Endothelial cell of umbilical vein (primary cell): ENCODE results near the gene LRP2. TPM values are rescaled to one million over a fixed set of nuclear protein-coding genes. Genes with fewer than 3 reads are reported as not detected.

Source experiments
- BruUV-seq: library from RNA; stranded (reverse); fragments of 400-500 nt; replicated peaks from 2 replicates; lab custom pipeline; 2021; lab: Mats Ljungman, UMichigan
- CTCF ChIA-PET: fragments of 300-600, 350-600 bp; sonication (Branson Sonifier 250); formaldehyde crosslinking; loops from one replicate; lab custom pipeline; 2021; ENCODE audit warnings: antibody characterized with exemption, inconsistent platforms; lab: Charles Lee
- POLR2A ChIA-PET: fragments of 300-600, 350-600 bp; sonication (Branson Sonifier 250); formaldehyde crosslinking; loops from one replicate; lab custom pipeline; 2021; ENCODE audit warnings: antibody characterized with exemption, inconsistent platforms; lab: Charles Lee
- DNase-seq: peaks from one replicate; pipeline ENCODE4 v3.0.0-alpha.2; 2011; ENCODE audit warnings: low read depth, low spot score
- FAIRE-seq: peaks from 2 replicates; lab custom pipeline; 2011; peaks lifted over from hg19 to GRCh38; lab: Jason Lieb, UNC
- H2AFZ ChIP-seq: 2 replicates; pipeline ENCODE4 v1.6.0; 2012; ENCODE audit warnings: low read depth, low read length, control low read depth, inconsistent platforms
- H3K27ac ChIP-seq: 2 replicates; pipeline ENCODE4 v1.5.1; 2011; ENCODE audit warnings: low read depth, mild to moderate bottlenecking, control low read depth, low read length, moderate library complexity; ENCODE audit not compliant: insufficient read depth
- H3K27me3 ChIP-seq, 2 experiments: 2 replicates each; pipeline versions ENCODE4 v1.6.0 to v1.6.1; 2011; ENCODE audit warnings: low read length in 2 of 2, mixed read lengths in 1 of 2; ENCODE audit not compliant: control insufficient read depth in 2 of 2, insufficient read depth in 2 of 2
- H3K36me3 ChIP-seq, 2 experiments: 2 replicates in 1 of 2; 3 replicates in 1 of 2; pipeline ENCODE4 v1.5.1; 2011; ENCODE audit warnings: low read length in 2 of 2, mild to moderate bottlenecking in 1 of 2, moderate library complexity in 1 of 2; ENCODE audit not compliant: control insufficient read depth in 2 of 2, insufficient read depth in 2 of 2; ENCODE audit errors: extremely low read depth in 1 of 2
- H3K4me1 ChIP-seq: 3 replicates; pipeline ENCODE4 v1.5.1; 2011; ENCODE audit warnings: mild to moderate bottlenecking, low read length; ENCODE audit not compliant: control insufficient read depth, insufficient read depth; ENCODE audit errors: extremely low read depth
- H3K4me2 ChIP-seq: 2 replicates; pipeline ENCODE4 v1.6.1; 2011; ENCODE audit warnings: low read length, control low read depth, mixed read lengths; ENCODE audit not compliant: insufficient read depth
- H3K4me3 ChIP-seq, 3 experiments: fragments of 200-600 bp in 1 of 3; sonication (generic), shearing (Covaris generic) in 1 of 3; replicated peaks in 1 of 3; 2 replicates each; pipeline ENCODE4 v1.5.1; 2011 to 2016; ENCODE audit warnings: control low read depth in 3 of 3, low read length in 3 of 3, mild to moderate bottlenecking in 2 of 3, inconsistent platforms in 1 of 3, low read depth in 1 of 3, moderate library complexity in 1 of 3; ENCODE audit not compliant: insufficient read depth in 1 of 3
- H3K79me2 ChIP-seq: 2 replicates; pipeline ENCODE4 v1.6.0; 2012; ENCODE audit warnings: low read length, inconsistent platforms; ENCODE audit not compliant: control insufficient read depth, insufficient read depth
- H3K9ac ChIP-seq: replicated peaks from 2 replicates; pipeline ENCODE3; 2011; ENCODE audit warnings: low read length, control low read depth; ENCODE audit not compliant: insufficient read depth; ENCODE audit errors: extremely low read depth
- H3K9me1 ChIP-seq: replicated peaks from 3 replicates; pipeline ENCODE4 v1.6.0; 2011; ENCODE audit warnings: mild to moderate bottlenecking, low read length; ENCODE audit not compliant: control insufficient read depth, insufficient read depth; ENCODE audit errors: extremely low read depth
- H3K9me3 ChIP-seq: replicated peaks from 2 replicates; pipeline ENCODE4 v1.5.1; 2012; ENCODE audit warnings: low read length, inconsistent platforms; ENCODE audit not compliant: control insufficient read depth, insufficient read depth
- H4K20me1 ChIP-seq: replicated peaks from 2 replicates; pipeline ENCODE3; 2011; ENCODE audit warnings: mild to moderate bottlenecking, low read length; ENCODE audit not compliant: control insufficient read depth, insufficient read depth; ENCODE audit errors: extremely low read depth
- CTCF ChIP-seq, 2 donors: IDR thresholded peaks; 1 replicate in 1 of 2; 2 replicates in 1 of 2; pipeline ENCODE4 v1.5.1; 2011; ENCODE audit warnings: low read length in 2 of 2, mild to moderate bottlenecking in 2 of 2, moderate library complexity in 2 of 2, control low read depth in 1 of 2, inconsistent platforms in 1 of 2, low read depth in 1 of 2; ENCODE audit not compliant: insufficient read depth in 1 of 2; ENCODE audit errors: extremely low read depth in 1 of 2
- EZH2 ChIP-seq: IDR thresholded peaks from 2 replicates; pipeline ENCODE4 v1.6.1; 2012; ENCODE audit warnings: borderline replicate concordance, low read depth, mild to moderate bottlenecking, moderate library complexity, low read length, inconsistent platforms; ENCODE audit not compliant: severe bottlenecking
- FOS ChIP-seq: IDR thresholded peaks from 2 replicates; pipeline ENCODE4 v1.6.1; 2011; ENCODE audit warnings: mild to moderate bottlenecking, low read length, moderate library complexity, borderline replicate concordance; ENCODE audit not compliant: insufficient read depth
- GATA2 ChIP-seq: IDR thresholded peaks from 2 replicates; pipeline ENCODE4 v1.7.0; 2011; ENCODE audit warnings: low read depth, mild to moderate bottlenecking, moderate library complexity, mixed read lengths, low read length; ENCODE audit not compliant: insufficient read length, insufficient read depth
- JUN ChIP-seq: IDR thresholded peaks from 2 replicates; pipeline ENCODE4 v1.6.1; 2011; ENCODE audit warnings: borderline replicate concordance, low read depth; ENCODE audit not compliant: insufficient read length, insufficient read depth
- MAX ChIP-seq: IDR thresholded peaks from 2 replicates; pipeline ENCODE4 v1.6.1; 2011; ENCODE audit not compliant: insufficient read depth, insufficient read length
- MYC ChIP-seq: IDR thresholded peaks from one replicate; pipeline ENCODE4 v1.6.1; 2011; ENCODE audit warnings: mild to moderate bottlenecking, low read depth, low read length
- POLR2A ChIP-seq: IDR thresholded peaks from 2 replicates; pipeline ENCODE4 v1.6.1; 2012; ENCODE audit warnings: low read depth, mild to moderate bottlenecking, control low read depth, low read length
- POLR2AphosphoS5 ChIP-seq: IDR thresholded peaks from 2 replicates; pipeline ENCODE4 v1.6.1; 2012; ENCODE audit warnings: low read depth, mild to moderate bottlenecking, control low read depth, low read length, moderate library complexity; ENCODE audit not compliant: insufficient read depth
- dilution Hi-C: fragments of 300-500 bp; cut with MboI; formaldehyde crosslinking; loops from one replicate; pipeline ENCODE4 v1.15.0; 2019; ENCODE audit warnings: low sequenced_read_pairs; ENCODE audit not compliant: extremely low pct_ligation_motif_present
- intact Hi-C: fragments of 100-400 bp; cut with micrococcal nuclease; formaldehyde crosslinking; loops from one replicate; pipeline ENCODE4 v1.10.0; 2022
- polyA plus RNA-seq, 4 experiments: library from polyadenylated mRNA; depleted of rRNA in 3 of 4; stranded (reverse) in 3 of 4; unstranded in 1 of 4; fragments of >200 nt; gene quantifications; 2 replicates each; pipeline versions ENCODE4 v1.2.1 to v1.2.3, GENCODE V29; 2011 to 2012; ENCODE audit warnings: missing spikeins in 1 of 4
- total RNA-seq: library from RNA; stranded (reverse); gene quantifications from 2 replicates; pipeline ENCODE4 v1.2.3, GENCODE V29; 2021

The LRP2 gene
- total and polyA plus RNA-seq, 2 donors (not counting 3 experiments of a cell fraction or from before 2014, with no cell fraction given): not detected

- no peak overlapping the region for H3K4me3 ChIP-seq
- dilution Hi-C loops (no loop called here), intact Hi-C loops (loop anchor here (2.0 to 5.0 kb wide), 2 partner anchors 83 to 368 kb away; no protein-coding TSS in a partner anchor)
- H3K9me1 ChIP-seq: no peaks in the 10 kb centered on the region
- H3K9me3 ChIP-seq: no peaks in the 10 kb centered on the region
- H3K36me3 ChIP-seq: no peaks in the 10 kb centered on the region
- no TSS peak for BruUV-seq
- H3K4me1 ChIP-seq: peaks cover 3% of the 10 kb centered on the region
- no peak for FAIRE-seq
- no peak overlapping the region for H3K27ac ChIP-seq
- ChIA-PET CTCF (interaction anchor here (0.7 to 8.5 kb wide), 8 partner anchors 9 to 191 kb away, joined by 3 to 217 read pairs (median 14); no protein-coding TSS in a partner anchor), POLR2A (interaction anchor here (1.1 kb wide), 1 partner anchor 29 kb away, joined by 3 read pairs; no protein-coding TSS in a partner anchor)
- H3K27me3 ChIP-seq: no peaks in the 10 kb centered on the region
- no peaks in the 10 kb centered on the region for H3K79me2 ChIP-seq
- H2AFZ ChIP-seq: no peak overlapping the region
- no peak for DNase-seq
- no peak overlapping the region for H3K4me2 ChIP-seq
- no peak overlapping the region for H3K9ac ChIP-seq
- no peaks in the 10 kb centered on the region for H4K20me1 ChIP-seq
- TF ChIP-seq GATA2 (no peak), CTCF (IDR thresholded peaks at IDR 0.05; ENCODE audit: extremely low read depth in 1 of 2, insufficient read depth in 1 of 2, low read depth in 1 of 2, low read length in 2 of 2) (no peak), POLR2AphosphoS5 (no peak), EZH2 (no peak), POLR2A (no peak), MYC (no peak), MAX (no peak), JUN (no peak), FOS (no peak)
These were observed 222.2 kb downstream of the LRP2 start for GRCh38 chr2:169139993-169140767.
